HUES6 (cell line): Measurements from ENCODE around the gene PPP1R3E.
"Not testable (repeated sequence)": the region's sequence is repeated elsewhere in the genome, so short reads cannot be mapped to it uniquely, and the experiment has no call there.

Experiments used
- H3K27ac ChIP-seq: 2 replicates; pipeline ENCODE4 v1.7.0; 2013; ENCODE audit warnings: low read depth, mild to moderate bottlenecking, low read length, inconsistent platforms
- H3K27me3 ChIP-seq: 2 replicates; pipeline ENCODE4 v1.6.1; 2013; ENCODE audit warnings: low read length; ENCODE audit not compliant: control insufficient read depth, insufficient read depth
- H3K36me3 ChIP-seq: 2 replicates; pipeline ENCODE4 v1.6.1; 2013; ENCODE audit warnings: low read length; ENCODE audit not compliant: control insufficient read depth, insufficient read depth
- H3K4me1 ChIP-seq: 2 replicates; pipeline ENCODE4 v1.6.1; 2013; ENCODE audit warnings: low read length; ENCODE audit not compliant: control insufficient read depth, insufficient read depth
- H3K4me3 ChIP-seq: 2 replicates; pipeline ENCODE4 v1.5.1; 2013; ENCODE audit warnings: low read depth, low read length
- H3K9ac ChIP-seq: one replicate; pipeline ENCODE4 v1.6.1; 2013; ENCODE audit warnings: mild to moderate bottlenecking, low read length
- H3K9me3 ChIP-seq: 2 replicates; pipeline ENCODE4 v1.6.1; 2013; ENCODE audit warnings: low read depth, low read length; ENCODE audit not compliant: control insufficient read depth, insufficient read depth

PPP1R3E gene

GRCh38 chr14:23335623-23336022 lies 33.0 kb upstream of the PPP1R3E start:
- Histone ChIP-seq H3K36me3 (no peaks in the 10 kb centered on the region), H3K27me3 (no peaks in the 10 kb centered on the region), H3K4me1 (no peaks in the 10 kb centered on the region), H3K4me3 (no peak overlapping the region), H3K9me3 (peaks cover 23% of the 10 kb centered on the region), H3K9ac (no peak overlapping the region), H3K27ac (no peak overlapping the region)

GRCh38 chr14:23327947-23328744 lies 25.5 kb upstream of the PPP1R3E start:
- no peaks in the 10 kb centered on the region for H3K27me3 ChIP-seq
- H3K9me3 ChIP-seq, result no peaks in the 10 kb centered on the region
- peaks cover 23% of the 10 kb centered on the region for H3K36me3 ChIP-seq
- no peaks in the 10 kb centered on the region for H3K4me1 ChIP-seq
- H3K9ac ChIP-seq, result no peak overlapping the region
- H3K4me3 ChIP-seq, result no peak overlapping the region
- H3K27ac ChIP-seq, result no peak overlapping the region

DNA sequence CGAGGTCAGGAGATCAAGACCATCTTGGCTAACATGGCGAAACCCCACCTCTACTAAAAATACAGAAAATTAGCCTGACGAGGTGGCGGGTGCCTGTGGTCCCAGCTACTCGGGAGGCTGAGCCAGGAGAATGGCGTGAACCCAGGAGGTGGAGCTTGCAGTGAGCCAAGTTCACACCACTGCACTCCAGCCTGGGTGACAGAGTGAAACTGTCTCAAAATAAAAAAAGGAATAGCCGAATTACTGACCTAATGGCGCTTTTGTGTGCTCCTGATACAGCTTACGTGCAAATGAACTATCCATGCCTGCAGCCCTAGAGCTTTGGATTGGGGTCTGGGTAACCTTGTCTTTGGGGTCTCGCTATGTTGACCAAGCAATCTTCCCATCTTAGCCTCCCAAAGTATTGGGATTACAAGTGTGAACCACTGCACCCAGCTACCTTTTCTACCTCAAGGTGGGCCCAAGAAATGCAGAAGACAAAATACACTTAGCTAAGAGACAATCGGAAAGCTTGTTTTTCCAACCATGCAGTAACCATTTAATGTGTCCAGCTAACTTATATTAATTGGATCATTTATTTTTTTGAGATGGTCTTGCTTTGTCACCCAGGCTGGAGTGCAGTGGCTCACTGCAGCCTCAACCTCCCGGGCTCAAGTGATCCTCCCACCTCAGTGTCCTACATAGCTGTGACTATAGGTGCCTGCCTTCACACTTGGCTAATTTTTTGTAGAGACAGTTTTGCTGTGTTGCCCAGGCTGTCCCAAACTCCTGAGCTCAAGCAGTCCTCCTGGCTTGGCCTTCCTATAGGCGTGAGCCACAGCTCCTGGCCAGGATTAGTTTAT lies 24.1 kb upstream of the PPP1R3E start:
- Histone ChIP-seq H3K27me3 (no peaks in the 10 kb centered on the region), H3K27ac (no peak overlapping the region), H3K4me3 (no peak overlapping the region), H3K4me1 (peaks cover 5% of the 10 kb centered on the region; the same call in 1 of the 2 replicates), H3K36me3 (peaks cover 35% of the 10 kb centered on the region), H3K9ac (no peak overlapping the region), H3K9me3 (no peaks in the 10 kb centered on the region)

DNA sequence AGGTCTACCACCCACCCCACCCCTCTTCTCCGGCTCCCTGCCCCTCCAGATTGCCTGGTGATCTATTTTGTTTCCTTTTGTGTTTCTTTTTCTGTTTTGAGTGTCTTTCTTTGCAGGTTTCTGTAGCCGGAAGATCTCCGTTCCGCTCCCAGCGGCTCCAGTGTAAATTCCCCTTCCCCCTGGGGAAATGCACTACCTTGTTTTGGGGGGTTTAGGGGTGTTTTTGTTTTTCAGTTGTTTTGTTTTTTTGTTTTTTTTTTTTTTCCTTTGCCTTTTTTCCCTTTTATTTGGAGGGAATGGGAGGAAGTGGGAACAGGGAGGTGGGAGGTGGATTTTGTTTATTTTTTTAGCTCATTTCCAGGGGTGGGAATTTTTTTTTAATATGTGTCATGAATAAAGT lies 23.1 kb upstream of the PPP1R3E start:
- H3K27me3 ChIP-seq, H3K4me1 ChIP-seq, H3K9ac ChIP-seq, H3K4me3 ChIP-seq, H3K9me3 ChIP-seq, H3K27ac ChIP-seq: not testable (repeated sequence)
- peaks cover 35% of the 10 kb centered on the region for H3K36me3 ChIP-seq

DNA sequence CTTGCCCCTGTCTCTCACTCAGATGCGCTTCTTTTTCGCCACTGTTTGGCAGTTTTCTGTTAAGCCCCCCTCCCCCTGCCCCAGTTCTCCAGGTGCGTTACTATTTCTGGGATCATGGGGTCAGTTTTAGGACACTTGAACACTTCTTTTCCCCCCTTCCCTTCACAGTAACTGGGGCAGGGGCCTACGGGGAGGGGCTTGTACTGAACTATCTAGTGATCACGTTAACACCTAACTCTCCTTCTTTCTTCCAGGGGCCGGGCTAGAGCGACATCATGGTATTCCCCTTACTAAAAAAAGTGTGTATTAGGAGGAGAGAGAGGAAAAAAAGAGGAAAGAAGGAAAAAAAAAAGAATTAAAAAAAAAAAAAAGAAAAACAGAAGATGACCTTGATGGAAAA lies 22.3 kb upstream of the PPP1R3E start:
- Histone ChIP-seq H3K27me3 (no peaks in the 10 kb centered on the region), H3K27ac (no peak overlapping the region), H3K9me3 (no peaks in the 10 kb centered on the region), H3K4me3 (no peak overlapping the region), H3K9ac (no peak overlapping the region), H3K4me1 (peaks cover 11% of the 10 kb centered on the region; the same call in 1 of the 2 replicates), H3K36me3 (peaks cover 35% of the 10 kb centered on the region)

DNA sequence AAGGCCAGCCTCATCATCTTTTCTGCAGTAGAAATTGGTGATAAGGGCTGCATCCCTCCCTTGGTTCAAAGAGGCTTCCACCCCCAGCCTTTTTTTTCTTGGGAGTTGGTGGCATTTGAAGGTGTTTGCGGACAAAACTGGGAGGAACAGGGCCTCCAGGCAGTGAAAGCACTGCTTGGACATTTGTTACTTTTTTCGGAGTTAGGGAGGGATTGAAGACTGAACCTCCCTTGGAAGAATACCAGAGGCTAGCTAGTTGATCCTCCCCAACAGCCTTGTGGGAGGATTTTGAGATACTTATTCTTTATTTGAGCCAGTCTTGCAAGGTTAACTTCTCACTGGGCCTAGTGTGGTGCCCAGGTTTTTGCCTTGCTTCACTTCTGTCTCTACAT lies 21.8 kb upstream of the PPP1R3E start:
- Histone ChIP-seq H3K9ac (no peak overlapping the region), H3K9me3 (no peaks in the 10 kb centered on the region), H3K27ac (no peak overlapping the region), H3K4me1 (peaks cover 13% of the 10 kb centered on the region; the same call in 1 of the 2 replicates), H3K36me3 (peaks cover 35% of the 10 kb centered on the region), H3K27me3 (no peaks in the 10 kb centered on the region), H3K4me3 (no peak overlapping the region)

- Histone ChIP-seq H3K36me3 (peaks cover 35% of the 10 kb centered on the region), H3K4me3 (no peak overlapping the region), H3K27me3 (no peaks in the 10 kb centered on the region), H3K4me1 (peaks cover 13% of the 10 kb centered on the region; the same call in 1 of the 2 replicates), H3K9ac (no peak overlapping the region), H3K9me3 (no peaks in the 10 kb centered on the region), H3K27ac (no peak overlapping the region)
Measured at GRCh38 chr14:23323838-23324454, 21.3 kb upstream of the PPP1R3E start.

DNA sequence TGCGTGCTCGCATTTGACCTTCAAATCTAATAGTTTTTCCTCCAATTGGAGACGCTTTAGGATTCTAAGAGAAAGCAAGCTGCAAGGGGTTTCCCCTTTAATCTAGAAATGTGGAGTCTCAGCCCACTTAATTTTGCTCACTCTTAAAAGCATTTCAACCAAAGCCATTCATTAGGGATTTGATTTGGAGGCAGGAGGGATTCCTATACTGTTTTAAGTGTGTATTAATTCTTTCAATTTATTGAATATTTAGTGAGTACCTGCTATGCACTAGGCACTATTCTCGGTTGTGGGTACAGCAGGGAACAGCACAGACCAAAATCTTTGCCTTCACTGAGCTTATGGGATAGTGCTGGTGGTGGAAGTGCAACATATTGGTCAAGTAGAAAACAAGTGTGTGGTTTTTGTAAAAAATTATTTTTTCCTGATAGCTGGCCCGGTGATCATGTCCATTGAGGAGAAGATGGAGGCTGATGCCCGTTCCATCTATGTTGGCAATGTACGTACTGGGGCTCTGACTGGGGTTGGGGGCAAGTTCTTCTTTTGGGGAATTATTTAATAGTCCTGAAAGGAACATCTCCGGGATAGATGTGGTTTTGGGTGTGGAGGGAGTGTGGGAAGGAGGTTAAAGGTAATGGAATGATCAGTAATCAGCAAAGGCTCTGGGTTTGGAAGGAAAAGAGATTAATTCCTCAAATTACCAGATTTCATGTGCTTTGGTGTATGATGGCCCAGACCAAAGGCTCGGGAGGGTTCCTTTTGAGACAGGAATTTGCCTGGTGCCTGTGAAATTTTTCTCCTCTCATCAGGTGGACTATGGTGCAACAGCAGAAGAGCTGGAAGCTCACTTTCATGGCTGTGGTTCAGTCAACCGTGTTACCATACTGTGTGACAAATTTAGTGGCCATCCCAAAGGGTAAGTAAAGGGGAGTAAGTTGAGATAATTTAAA lies 20.2 kb upstream of the PPP1R3E start:
- Histone ChIP-seq H3K27ac (peak overlapping the region; percentile 94; the same call in 1 of the 2 replicates), H3K9ac (peak overlapping the region; percentile 99), H3K4me1 (peaks cover 13% of the 10 kb centered on the region; the same call in 1 of the 2 replicates), H3K4me3 (peak overlapping the region; percentile 100), H3K9me3 (no peaks in the 10 kb centered on the region), H3K27me3 (no peaks in the 10 kb centered on the region), H3K36me3 (peaks cover 35% of the 10 kb centered on the region)

DNA sequence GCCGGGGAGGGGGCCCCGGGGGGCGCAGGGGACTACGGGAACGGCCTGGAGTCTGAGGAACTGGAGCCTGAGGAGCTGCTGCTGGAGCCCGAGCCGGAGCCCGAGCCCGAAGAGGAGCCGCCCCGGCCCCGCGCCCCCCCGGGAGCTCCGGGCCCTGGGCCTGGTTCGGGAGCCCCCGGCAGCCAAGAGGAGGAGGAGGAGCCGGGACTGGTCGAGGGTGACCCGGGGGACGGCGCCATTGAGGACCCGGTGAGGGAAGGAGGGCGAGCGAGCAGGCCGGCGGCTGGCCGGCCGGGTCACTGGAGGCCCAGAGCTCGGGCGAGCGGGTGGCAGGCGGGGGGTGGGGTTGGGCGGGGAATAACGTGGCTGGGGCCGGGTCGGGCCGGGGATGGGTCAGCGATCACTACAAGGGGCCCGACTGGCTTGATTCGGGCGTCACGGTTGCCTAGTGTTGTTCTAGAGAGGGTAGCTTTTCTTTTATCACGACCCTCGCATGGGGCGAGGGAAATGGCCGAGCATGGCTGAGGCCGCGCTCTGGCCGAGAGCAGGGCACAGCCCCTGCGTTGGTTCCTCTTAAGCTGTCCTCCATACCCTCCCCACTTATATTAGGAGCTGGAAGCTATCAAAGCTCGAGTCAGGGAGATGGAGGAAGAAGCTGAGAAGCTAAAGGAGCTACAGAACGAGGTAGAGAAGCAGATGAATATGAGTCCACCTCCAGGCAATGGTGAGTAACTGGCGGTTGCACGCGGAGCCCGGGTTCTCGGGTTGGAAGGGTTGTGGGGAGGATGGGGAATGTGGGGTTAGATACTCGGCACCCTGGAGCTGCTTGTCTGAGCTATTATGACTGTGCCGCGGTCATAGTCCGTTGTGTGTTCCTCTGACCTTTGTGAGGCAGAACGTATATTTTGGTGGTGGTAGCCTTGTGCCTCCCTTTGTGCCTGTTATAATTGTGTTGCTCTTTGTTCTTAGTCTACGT lies 19.2 kb upstream of the PPP1R3E start:
- H3K9ac ChIP-seq, result peak overlapping the region; percentile 99
- no peaks in the 10 kb centered on the region for H3K9me3 ChIP-seq
- H3K4me3 ChIP-seq, result peak overlapping the region; percentile 100
- H3K27me3 ChIP-seq, result no peaks in the 10 kb centered on the region
- peak overlapping the region; percentile 94; the same call in 1 of the 2 replicates for H3K27ac ChIP-seq
- peaks cover 13% of the 10 kb centered on the region; the same call in 1 of the 2 replicates for H3K4me1 ChIP-seq
- peaks cover 35% of the 10 kb centered on the region for H3K36me3 ChIP-seq
